ENCODE measurements around the gene ENDOV.

ENDOV gene

DNA sequence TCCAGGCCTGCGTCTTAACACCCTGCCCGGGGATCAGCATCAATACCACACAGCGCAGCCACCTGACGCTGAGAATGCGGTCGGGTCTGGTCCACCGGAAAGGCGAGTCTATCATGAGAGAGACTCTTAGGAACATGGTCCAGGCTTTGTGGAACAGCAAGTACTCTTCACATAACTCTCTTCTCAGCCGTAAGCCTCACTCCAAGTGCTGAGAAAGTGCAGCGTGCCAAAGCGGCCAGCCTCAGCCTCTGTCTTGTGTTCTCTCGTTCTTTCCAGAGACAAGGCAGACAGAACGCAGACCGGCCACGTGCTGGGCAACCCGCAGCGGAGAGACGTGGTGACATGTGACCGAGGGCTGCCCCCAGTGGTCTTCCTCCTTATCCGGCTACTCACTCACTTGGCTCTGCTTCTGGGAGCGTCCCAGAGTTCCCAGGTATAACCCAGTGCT, 34.4 kb upstream of the ENDOV start:
- TF ChIP-seq, protein P1, sequence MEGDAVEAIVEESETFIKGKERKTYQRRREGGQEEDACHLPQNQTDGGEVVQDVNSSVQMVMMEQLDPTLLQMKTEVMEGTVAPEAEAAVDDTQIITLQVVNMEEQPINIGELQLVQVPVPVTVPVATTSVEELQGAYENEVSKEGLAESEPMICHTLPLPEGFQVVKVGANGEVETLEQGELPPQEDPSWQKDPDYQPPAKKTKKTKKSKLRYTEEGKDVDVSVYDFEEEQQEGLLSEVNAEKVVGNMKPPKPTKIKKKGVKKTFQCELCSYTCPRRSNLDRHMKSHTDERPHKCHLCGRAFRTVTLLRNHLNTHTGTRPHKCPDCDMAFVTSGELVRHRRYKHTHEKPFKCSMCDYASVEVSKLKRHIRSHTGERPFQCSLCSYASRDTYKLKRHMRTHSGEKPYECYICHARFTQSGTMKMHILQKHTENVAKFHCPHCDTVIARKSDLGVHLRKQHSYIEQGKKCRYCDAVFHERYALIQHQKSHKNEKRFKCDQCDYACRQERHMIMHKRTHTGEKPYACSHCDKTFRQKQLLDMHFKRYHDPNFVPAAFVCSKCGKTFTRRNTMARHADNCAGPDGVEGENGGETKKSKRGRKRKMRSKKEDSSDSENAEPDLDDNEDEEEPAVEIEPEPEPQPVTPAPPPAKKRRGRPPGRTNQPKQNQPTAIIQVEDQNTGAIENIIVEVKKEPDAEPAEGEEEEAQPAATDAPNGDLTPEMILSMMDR (IDR thresholded peaks at IDR 0.05; ENCODE audit: control extremely low read depth, extremely low read depth, low read depth, missing control alignments): no peak
- CTCF ChIA-PET: interaction anchor here (1.2 kb wide), 1 partner anchor 10 kb away, joined by 4 read pairs; no protein-coding TSS in a partner anchor
- DNase-seq (ENCODE audit: extremely low spot score): no peak
- POLR2A ChIA-PET: no interaction called here

DNA sequence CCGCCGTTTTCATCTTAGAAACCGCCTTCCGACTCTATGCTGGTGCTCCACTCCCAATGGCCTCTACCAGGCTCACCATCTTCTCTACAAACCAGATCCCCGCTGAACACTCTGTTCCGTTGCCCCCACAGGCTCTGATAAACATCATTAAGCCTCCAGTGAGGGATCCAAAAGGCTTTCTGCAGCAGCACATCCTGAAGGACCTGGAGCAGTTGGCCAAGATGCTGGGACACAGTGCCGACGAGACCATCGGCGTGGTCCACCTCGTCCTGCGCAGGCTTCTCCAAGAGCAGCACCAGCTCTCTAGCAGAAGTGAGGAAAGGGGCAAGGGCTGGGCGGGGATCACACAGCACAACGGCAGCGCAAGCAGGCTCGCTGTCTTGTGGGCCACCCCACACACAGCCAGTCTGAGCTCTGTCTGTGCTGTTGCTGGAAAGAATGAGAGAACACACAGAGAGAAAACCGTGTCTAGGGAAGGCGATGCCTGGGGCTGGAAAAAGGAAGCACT, 33.5 kb upstream of the ENDOV start:
- no peak for DNase-seq (ENCODE audit: extremely low spot score)
- ChIA-PET CTCF (interaction anchor here (1.4 kb wide), 1 partner anchor 186 kb away, joined by 4 read pairs; no protein-coding TSS in a partner anchor), POLR2A (no interaction called here)
- TF ChIP-seq, protein P1 (IDR thresholded peaks at IDR 0.05; ENCODE audit: control extremely low read depth, extremely low read depth, low read depth, missing control alignments): no peak

DNA sequence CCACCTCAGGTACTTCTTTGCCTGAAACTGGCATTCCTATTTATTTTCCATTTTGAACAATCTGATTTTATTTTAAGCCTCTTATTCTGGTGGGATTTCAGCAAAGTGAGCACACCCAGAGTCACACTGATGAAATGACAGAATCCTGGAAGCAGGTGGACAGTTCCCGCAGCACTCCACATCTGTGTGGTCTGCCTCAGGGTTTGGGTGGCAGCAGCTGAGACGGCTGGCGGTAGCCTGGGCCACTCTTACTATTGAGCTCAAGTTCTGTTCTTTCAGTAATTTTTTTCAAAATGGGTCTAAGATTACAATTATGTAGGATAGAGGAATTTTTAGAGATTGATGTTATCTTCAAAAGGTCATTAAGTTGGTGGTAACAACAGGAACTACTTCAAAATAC, 32.5 kb upstream of the ENDOV start:
- TF ChIP-seq, protein P1 (IDR thresholded peaks at IDR 0.05; ENCODE audit: control extremely low read depth, extremely low read depth, low read depth, missing control alignments): no peak
- POLR2A ChIA-PET: no interaction called here
- DNase-seq (ENCODE audit: extremely low spot score): no peak
- CTCF ChIA-PET: interaction anchor here (0.7 to 3.1 kb wide), 3 partner anchors 10 to 187 kb away, joined by 3 to 8 read pairs (median 4); no protein-coding TSS in a partner anchor

DNA sequence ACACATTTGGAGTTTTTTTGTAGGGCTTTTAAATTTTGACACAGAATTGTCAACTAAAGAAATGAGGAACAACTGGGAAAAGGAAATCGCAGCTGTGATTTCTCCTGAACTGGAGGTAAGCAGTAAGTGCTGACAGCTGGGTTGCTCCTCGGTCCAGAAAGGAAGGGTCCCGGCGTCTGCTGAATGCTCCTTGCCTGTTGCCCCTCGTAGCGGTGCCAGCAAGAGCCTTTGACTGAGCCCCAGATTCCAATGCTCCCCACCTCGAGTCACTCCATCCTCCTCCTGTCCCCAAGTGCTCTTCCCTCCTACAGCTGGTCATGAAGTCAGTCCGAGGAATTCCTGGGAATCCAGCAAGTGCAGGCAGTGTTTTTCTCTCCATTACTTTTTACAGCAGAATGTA, 32.0 kb upstream of the ENDOV start:
- POLR2A ChIA-PET: no interaction called here
- CTCF ChIA-PET: interaction anchor here (0.7 to 3.1 kb wide), 4 partner anchors 10 to 188 kb away, joined by 3 to 8 read pairs (median 4); no protein-coding TSS in a partner anchor
- TF ChIP-seq, protein P1 (IDR thresholded peaks at IDR 0.05; ENCODE audit: control extremely low read depth, extremely low read depth, low read depth, missing control alignments): no peak
- DNase-seq (ENCODE audit: extremely low spot score): no peak

DNA sequence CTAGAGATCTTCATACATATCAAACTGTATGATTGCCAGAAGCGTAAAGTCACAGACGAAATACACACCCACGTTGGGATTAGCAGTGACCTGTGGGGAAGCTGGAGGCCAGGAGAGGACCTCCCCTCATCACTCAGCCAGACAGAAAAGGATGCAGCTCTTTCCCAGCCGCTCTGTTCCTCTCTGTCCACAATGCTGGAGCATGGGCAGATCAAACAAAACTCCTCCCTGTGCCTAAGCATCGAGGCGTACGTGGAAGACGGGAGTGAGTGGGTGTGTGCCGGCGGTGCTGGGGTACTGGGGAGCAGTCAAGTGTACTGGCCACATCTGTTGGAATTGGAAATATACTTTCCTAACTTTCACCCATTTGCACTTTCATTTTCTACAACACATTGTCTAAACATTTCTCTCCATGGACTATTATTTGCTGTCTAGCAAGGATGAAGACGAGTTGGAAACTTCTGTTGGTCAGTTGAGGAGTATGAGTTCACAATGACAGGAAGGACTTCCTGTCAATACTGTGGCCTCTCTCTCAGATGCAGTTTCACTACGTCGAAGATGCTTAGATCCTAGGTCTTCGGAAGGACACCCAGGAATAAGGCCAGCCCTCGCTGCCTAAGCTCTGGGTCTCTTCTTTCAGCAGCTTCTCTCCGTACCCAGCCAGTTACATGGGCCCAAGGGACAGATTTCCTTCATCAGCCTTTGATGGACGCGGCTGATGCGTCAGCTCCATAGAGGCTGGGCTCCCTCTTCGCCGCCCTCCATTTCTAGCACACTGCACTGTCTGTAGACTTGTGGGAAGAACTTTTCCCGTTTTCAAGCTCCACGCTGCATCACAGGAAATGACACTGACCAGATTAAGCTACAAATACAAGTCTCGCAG, 30.6 kb upstream of the ENDOV start:
- DNase-seq (ENCODE audit: extremely low spot score): no peak

DNA sequence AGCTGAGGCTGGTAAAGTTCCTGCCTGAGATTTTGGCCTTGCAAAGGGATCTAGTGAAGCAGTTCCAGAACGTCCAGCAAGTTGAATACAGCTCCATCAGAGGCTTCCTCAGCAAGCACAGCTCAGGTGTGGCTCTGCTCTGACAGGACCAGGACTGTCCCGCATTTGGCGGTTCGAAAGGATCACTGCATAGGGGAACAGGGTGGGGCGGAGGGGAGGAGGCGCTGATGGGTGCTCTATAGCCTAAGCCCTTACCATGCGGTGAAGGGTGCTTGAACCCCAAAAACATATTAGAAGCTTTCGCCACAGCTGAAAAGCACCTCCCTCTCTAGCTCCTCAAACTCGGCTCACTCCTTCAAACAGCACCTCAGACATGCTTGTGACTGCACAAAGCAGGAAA, 29.9 kb upstream of the ENDOV start:
- no peak for DNase-seq (ENCODE audit: extremely low spot score)
- TF ChIP-seq, protein P1 (IDR thresholded peaks at IDR 0.05; ENCODE audit: control extremely low read depth, extremely low read depth, low read depth, missing control alignments): no peak
- ChIA-PET POLR2A (no interaction called here), CTCF (interaction anchor here (1.0 to 3.1 kb wide), 3 partner anchors 10 to 42 kb away, joined by 4 to 8 read pairs (median 5); no protein-coding TSS in a partner anchor)

More for the DNA sequence above, 30.6 kb upstream of the ENDOV start:
- TF ChIP-seq, protein P1 (IDR thresholded peaks at IDR 0.05; ENCODE audit: control extremely low read depth, extremely low read depth, low read depth, missing control alignments): no peak
- POLR2A ChIA-PET: no interaction called here
- CTCF ChIA-PET: interaction anchor here (1.0 to 3.1 kb wide), 3 partner anchors 9 to 22 kb away, joined by 3 to 8 read pairs (median 5); no protein-coding TSS in a partner anchor
